Stimulated activated CD4-positive, alpha-beta T cell treated with anti-CD3 and anti-CD28 coated beads, Interleukin-12 subunit alpha, Interleukin-12 subunit beta, amount 100 ng/mL, for 4 hours (primary cell): ENCODE measurements around the gene CADPS.

ENCODE experiments used
- DNase-seq: peaks from one replicate; pipeline ENCODE4 v3.0.0-alpha.2; 2020

Gene CADPS

GRCh38 chr3:62678841-62679240 is 196.4 kb downstream of the CADPS start:
- no peak for DNase-seq

GRCh38 chr3:62677926-62678325 is 197.3 kb downstream of the CADPS start:
- no peak for DNase-seq

- DNase-seq = no peak
These were observed 198.4 kb downstream of the CADPS start for GRCh38 chr3:62676689-62677271.

GRCh38 chr3:62675492-62675891 is 199.7 kb downstream of the CADPS start:
- no peak for DNase-seq

- DNase-seq = no peak
These were observed 202.3 kb downstream of the CADPS start for GRCh38 chr3:62672988-62673313.

GRCh38 chr3:62672270-62672987 is 202.8 kb downstream of the CADPS start:
- DNase-seq = no peak

GRCh38 chr3:62670351-62670750 is 204.9 kb downstream of the CADPS start:
- DNase-seq = no peak

GRCh38 chr3:62669161-62669560 is 206.1 kb downstream of the CADPS start:
- DNase-seq = no peak

GRCh38 chr3:62667714-62668113 is 207.5 kb downstream of the CADPS start:
- DNase-seq = no peak

- no peak for DNase-seq
These were observed 209.4 kb downstream of the CADPS start for GRCh38 chr3:62665627-62666437.

GRCh38 chr3:62662677-62663076 is 212.5 kb downstream of the CADPS start:
- no peak for DNase-seq

- no peak for DNase-seq
These were observed 215.6 kb downstream of the CADPS start for GRCh38 chr3:62659660-62660059.

- no peak for DNase-seq
These were observed 219.5 kb downstream of the CADPS start for GRCh38 chr3:62655691-62656063.

- no peak for DNase-seq
These were observed 220.0 kb downstream of the CADPS start for GRCh38 chr3:62655056-62655690.

GRCh38 chr3:62653796-62654195 is 221.4 kb downstream of the CADPS start:
- no peak for DNase-seq

- DNase-seq = no peak
These were observed 227.5 kb downstream of the CADPS start for GRCh38 chr3:62647711-62648110.

GRCh38 chr3:62644493-62644892 is 230.7 kb downstream of the CADPS start:
- DNase-seq = no peak

GRCh38 chr3:62638316-62638715 is 236.9 kb downstream of the CADPS start:
- DNase-seq = no peak

- no peak for DNase-seq
These were observed 238.9 kb downstream of the CADPS start for GRCh38 chr3:62636235-62636826.

GRCh38 chr3:62632510-62633294 is 242.5 kb downstream of the CADPS start:
- DNase-seq = no peak

GRCh38 chr3:62631488-62631887 is 243.7 kb downstream of the CADPS start:
- no peak for DNase-seq

- no peak for DNase-seq
These were observed 244.6 kb downstream of the CADPS start for GRCh38 chr3:62630664-62631063.
